B cell (primary cell): Measurements from ENCODE around the gene PCDHB10.
"Not testable (repeated sequence)": the region's sequence is repeated elsewhere in the genome, so short reads cannot be mapped to it uniquely, and the experiment has no call there.

Experiments
- EZH2 ChIP-seq: IDR thresholded peaks from 2 replicates; pipeline ENCODE4 v1.6.1; 2012; ENCODE audit warnings: borderline replicate concordance, low read depth, mild to moderate bottlenecking, moderate library complexity, low read length; ENCODE audit not compliant: insufficient read depth, poor library complexity, severe bottlenecking
- TF ChIP-seq, protein P1 (sequence below): fragments of 200-600 bp; IDR thresholded peaks from one replicate; pipeline ENCODE4 v1.8.0; 2022; ENCODE audit warnings: antibody characterized with exemption, mild to moderate bottlenecking

DNA sequence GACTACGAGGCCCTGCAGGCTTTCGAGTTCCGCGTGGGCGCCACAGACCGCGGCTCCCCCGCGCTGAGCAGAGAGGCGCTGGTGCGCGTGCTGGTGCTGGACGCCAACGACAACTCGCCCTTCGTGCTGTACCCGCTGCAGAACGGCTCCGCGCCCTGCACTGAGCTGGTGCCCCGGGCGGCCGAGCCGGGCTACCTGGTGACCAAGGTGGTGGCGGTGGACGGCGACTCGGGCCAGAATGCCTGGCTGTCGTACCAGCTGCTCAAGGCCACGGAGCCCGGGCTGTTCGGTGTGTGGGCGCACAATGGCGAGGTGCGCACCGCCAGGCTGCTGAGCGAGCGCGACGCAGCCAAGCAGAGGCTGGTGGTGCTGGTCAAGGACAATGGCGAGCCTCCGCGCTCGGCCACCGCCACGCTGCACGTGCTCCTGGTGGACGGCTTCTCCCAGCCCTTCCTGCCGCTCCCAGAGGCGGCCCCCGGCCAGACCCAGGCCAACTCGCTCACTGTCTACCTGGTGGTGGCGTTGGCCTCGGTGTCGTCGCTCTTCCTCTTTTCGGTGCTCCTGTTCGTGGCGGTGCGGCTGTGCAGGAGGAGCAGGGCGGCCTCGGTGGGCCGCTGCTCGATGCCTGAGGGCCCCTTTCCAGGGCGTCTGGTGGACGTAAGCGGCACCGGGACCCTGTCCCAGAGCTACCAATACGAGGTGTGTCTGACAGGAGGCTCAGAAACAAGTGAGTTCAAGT lies 7.9 kb upstream of the PCDHB10 start:
- TF ChIP-seq, protein P1, sequence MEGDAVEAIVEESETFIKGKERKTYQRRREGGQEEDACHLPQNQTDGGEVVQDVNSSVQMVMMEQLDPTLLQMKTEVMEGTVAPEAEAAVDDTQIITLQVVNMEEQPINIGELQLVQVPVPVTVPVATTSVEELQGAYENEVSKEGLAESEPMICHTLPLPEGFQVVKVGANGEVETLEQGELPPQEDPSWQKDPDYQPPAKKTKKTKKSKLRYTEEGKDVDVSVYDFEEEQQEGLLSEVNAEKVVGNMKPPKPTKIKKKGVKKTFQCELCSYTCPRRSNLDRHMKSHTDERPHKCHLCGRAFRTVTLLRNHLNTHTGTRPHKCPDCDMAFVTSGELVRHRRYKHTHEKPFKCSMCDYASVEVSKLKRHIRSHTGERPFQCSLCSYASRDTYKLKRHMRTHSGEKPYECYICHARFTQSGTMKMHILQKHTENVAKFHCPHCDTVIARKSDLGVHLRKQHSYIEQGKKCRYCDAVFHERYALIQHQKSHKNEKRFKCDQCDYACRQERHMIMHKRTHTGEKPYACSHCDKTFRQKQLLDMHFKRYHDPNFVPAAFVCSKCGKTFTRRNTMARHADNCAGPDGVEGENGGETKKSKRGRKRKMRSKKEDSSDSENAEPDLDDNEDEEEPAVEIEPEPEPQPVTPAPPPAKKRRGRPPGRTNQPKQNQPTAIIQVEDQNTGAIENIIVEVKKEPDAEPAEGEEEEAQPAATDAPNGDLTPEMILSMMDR = not testable (repeated sequence)
- TF ChIP-seq EZH2 = not testable (repeated sequence)
